HEK293T (cell line): ENCODE data around the gene DCP2.

Source experiments
- BHLHE40 ChIP-seq: fragments of 450-650 bp; IDR thresholded peaks from 2 replicates; pipeline ENCODE4 v1.6.1; 2016; ENCODE audit warnings: mild to moderate bottlenecking, moderate library complexity, borderline replicate concordance
- CTBP1 ChIP-seq: fragments of 450-650 bp; IDR thresholded peaks from 2 replicates; pipeline ENCODE4 v1.6.1; 2016; ENCODE audit warnings: borderline replicate concordance
- FOXM1 ChIP-seq: fragments of 450-650 bp; IDR thresholded peaks from 2 replicates; pipeline ENCODE4 v1.6.1; 2017; ENCODE audit warnings: mild to moderate bottlenecking, borderline replicate concordance
- SP1 ChIP-seq: fragments of 450-650 bp; IDR thresholded peaks from 2 replicates; pipeline ENCODE4 v1.6.1; 2017

- no peak for TF ChIP-seq BHLHE40
- TF ChIP-seq CTBP1: no peak
- TF ChIP-seq SP1: no peak
- TF ChIP-seq FOXM1: no peak
Observed at GRCh38 chr5:113064806-113065205, 88.2 kb downstream of the DCP2 start.
